Measurements from ENCODE around the gene RER1. TPM values are rescaled to one million over a fixed set of nuclear protein-coding genes. Genes with fewer than 3 reads are reported as not detected.
A peak's percentile ranks its signal among the peaks of the same experiment; 100 is the strongest.

Gene RER1
- total RNA-seq, 1 experiment from 2014 or later, result 141 TPM

DNA sequence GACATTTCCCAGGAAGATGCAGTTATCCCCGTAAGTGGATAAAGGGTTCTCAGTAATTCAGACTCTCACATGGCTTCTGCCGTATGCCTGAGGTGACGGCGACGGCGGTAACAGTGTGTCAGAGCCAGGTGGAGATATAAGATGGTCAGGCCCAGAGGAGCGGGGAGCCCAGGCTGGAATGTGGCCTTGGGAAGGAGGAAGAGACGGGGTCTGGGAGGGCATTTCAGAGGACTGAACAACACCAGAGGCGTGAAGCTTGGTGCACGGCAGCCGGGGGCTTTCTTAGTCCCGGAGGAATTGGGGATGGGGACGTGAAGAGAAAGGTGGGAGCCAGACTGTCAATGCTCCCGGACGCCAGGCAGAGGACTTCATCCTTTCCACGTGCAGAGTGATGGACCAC is 1.0 kb downstream of the RER1 start:
- no peaks in the 10 kb centered on the region; the same call in 1 of the 2 replicates for H3K36me3 ChIP-seq (ENCODE audit: control insufficient read depth, insufficient read depth, low read length)

DNA sequence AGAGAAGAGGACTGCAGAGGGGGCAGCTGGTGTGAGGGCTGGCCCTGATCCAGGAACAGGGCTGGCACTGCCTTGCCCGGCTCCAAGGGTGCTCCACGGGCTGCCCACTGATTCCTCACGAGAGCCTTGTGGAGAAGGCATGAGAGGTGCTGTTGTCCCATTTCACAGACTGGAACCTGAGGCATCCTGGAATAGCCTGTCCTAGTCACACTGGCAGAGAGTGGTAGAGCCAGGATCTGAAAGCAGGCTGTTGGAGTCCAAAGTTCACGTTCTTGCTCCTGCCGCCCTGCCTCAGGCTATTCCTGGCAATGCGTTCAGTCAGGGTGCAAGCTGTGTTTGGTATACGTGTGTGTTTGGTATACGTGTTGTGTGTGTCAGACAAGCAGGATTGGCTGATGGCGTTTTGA is 1.8 kb downstream of the RER1 start:
- H3K4me3 Mint-ChIP-seq (ENCODE audit: unreplicated experiment), result peak overlapping the region; percentile 77
- TF ChIP-seq, protein P1, sequence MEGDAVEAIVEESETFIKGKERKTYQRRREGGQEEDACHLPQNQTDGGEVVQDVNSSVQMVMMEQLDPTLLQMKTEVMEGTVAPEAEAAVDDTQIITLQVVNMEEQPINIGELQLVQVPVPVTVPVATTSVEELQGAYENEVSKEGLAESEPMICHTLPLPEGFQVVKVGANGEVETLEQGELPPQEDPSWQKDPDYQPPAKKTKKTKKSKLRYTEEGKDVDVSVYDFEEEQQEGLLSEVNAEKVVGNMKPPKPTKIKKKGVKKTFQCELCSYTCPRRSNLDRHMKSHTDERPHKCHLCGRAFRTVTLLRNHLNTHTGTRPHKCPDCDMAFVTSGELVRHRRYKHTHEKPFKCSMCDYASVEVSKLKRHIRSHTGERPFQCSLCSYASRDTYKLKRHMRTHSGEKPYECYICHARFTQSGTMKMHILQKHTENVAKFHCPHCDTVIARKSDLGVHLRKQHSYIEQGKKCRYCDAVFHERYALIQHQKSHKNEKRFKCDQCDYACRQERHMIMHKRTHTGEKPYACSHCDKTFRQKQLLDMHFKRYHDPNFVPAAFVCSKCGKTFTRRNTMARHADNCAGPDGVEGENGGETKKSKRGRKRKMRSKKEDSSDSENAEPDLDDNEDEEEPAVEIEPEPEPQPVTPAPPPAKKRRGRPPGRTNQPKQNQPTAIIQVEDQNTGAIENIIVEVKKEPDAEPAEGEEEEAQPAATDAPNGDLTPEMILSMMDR (IDR thresholded peaks at IDR 0.05; ENCODE audit: insufficient read depth in 1 of 2, low read depth in 1 of 2, low read length in 1 of 2, severe bottlenecking in 1 of 2, unreplicated experiment in 1 of 2), result no peak
- no TSS peak for BruUV-seq (replicated peaks)
- peak overlapping the region; percentile 79 for H3K27ac Mint-ChIP-seq (ENCODE audit: unreplicated experiment)
- Histone ChIP-seq H3K27me3 (replicated peaks; ENCODE audit: control insufficient read depth, insufficient read depth, low read length) (no peaks in the 10 kb centered on the region), H3K36me3 (ENCODE audit: control insufficient read depth, insufficient read depth, low read length) (no peaks in the 10 kb centered on the region; the same call in 1 of the 2 replicates), H3K4me1 (peaks cover 11% of the 10 kb centered on the region; the same call in 1 of the 2 replicates), H3K9me3 (no peaks in the 10 kb centered on the region), H3K4me3 (ENCODE audit: low read depth, low read length) (no peak overlapping the region)
- intact Hi-C loops (cut with micrococcal nuclease; ENCODE audit: unreplicated experiment), result no loop called here
- ChIA-PET POLR2A (no interaction called here), CTCF (no interaction called here)
- H3K4me1 Mint-ChIP-seq (ENCODE audit: low read depth, unreplicated experiment), result peaks cover 10% of the 10 kb centered on the region
- peaks cover 41% of the 10 kb centered on the region for H3K36me3 Mint-ChIP-seq (ENCODE audit: insufficient read depth, unreplicated experiment)
- no peaks in the 10 kb centered on the region for H3K9me3 Mint-ChIP-seq (ENCODE audit: unreplicated experiment)
- no peak for DNase-seq
- H3K27me3 Mint-ChIP-seq (ENCODE audit: insufficient read depth, unreplicated experiment), result no peaks in the 10 kb centered on the region

More for the DNA sequence above, 1.0 kb downstream of the RER1 start:
- no TSS peak for BruUV-seq (replicated peaks)
- no peaks in the 10 kb centered on the region for H3K27me3 Mint-ChIP-seq (ENCODE audit: insufficient read depth, unreplicated experiment)
- TF ChIP-seq, protein P1 (IDR thresholded peaks at IDR 0.05; ENCODE audit: insufficient read depth in 1 of 2, low read depth in 1 of 2, low read length in 1 of 2, severe bottlenecking in 1 of 2, unreplicated experiment in 1 of 2), result no peak
- intact Hi-C loops (cut with micrococcal nuclease; ENCODE audit: unreplicated experiment), result no loop called here
- H3K9me3 Mint-ChIP-seq (ENCODE audit: unreplicated experiment), result no peaks in the 10 kb centered on the region
- H3K4me1 ChIP-seq, result peaks cover 11% of the 10 kb centered on the region; the same call in 1 of the 2 replicates
- H3K9me3 ChIP-seq, result no peaks in the 10 kb centered on the region
- peak overlapping the region; percentile 79 for H3K27ac Mint-ChIP-seq (ENCODE audit: unreplicated experiment)
- H3K4me1 Mint-ChIP-seq (ENCODE audit: low read depth, unreplicated experiment), result peaks cover 10% of the 10 kb centered on the region
- ChIA-PET POLR2A (no interaction called here), CTCF (no interaction called here)
- H3K4me3 Mint-ChIP-seq (ENCODE audit: unreplicated experiment), result peak overlapping the region; percentile 77
- H3K4me3 ChIP-seq (ENCODE audit: low read depth, low read length), result peak overlapping the region; percentile 93
- no peaks in the 10 kb centered on the region for H3K27me3 ChIP-seq (replicated peaks; ENCODE audit: control insufficient read depth, insufficient read depth, low read length)
- peaks cover 41% of the 10 kb centered on the region for H3K36me3 Mint-ChIP-seq (ENCODE audit: insufficient read depth, unreplicated experiment)
- DNase-seq, result no peak

DNA sequence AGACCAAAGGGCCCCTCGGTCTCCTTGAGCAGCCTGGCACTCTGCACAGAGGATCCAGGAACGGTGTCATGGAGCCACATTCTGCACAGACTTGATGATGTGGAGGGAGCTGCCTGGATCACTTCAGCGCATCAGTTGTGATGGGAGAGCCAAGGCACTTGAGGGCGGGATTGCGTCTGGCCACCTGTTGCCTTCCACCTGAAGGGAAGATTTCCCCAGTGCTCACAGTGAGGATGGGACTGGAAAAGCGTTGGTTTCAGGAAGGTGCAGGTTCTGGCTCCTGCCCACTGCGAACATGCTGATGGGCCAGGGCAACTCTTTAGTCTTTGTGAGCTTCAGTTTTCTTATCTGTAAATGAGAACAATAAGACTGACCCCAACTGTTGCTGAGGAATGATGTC is 2.6 kb downstream of the RER1 start:
- intact Hi-C loops (cut with micrococcal nuclease; ENCODE audit: unreplicated experiment), result no loop called here
- Mint-ChIP-seq H3K4me3 (ENCODE audit: unreplicated experiment) (no peak overlapping the region), H3K4me1 (ENCODE audit: low read depth, unreplicated experiment) (peaks cover 10% of the 10 kb centered on the region), H3K27me3 (ENCODE audit: insufficient read depth, unreplicated experiment) (no peaks in the 10 kb centered on the region), H3K9me3 (ENCODE audit: unreplicated experiment) (no peaks in the 10 kb centered on the region), H3K36me3 (ENCODE audit: insufficient read depth, unreplicated experiment) (peaks cover 47% of the 10 kb centered on the region), H3K27ac (ENCODE audit: unreplicated experiment) (no peak overlapping the region)
- H3K27me3 ChIP-seq (replicated peaks; ENCODE audit: control insufficient read depth, insufficient read depth, low read length), result no peaks in the 10 kb centered on the region
- H3K9me3 ChIP-seq, result no peaks in the 10 kb centered on the region
- H3K4me1 ChIP-seq, result peaks cover 11% of the 10 kb centered on the region; the same call in 1 of the 2 replicates
- POLR2A ChIA-PET, result no interaction called here
- no peak for DNase-seq
- TF ChIP-seq, protein P1 (IDR thresholded peaks at IDR 0.05; ENCODE audit: insufficient read depth in 1 of 2, low read depth in 1 of 2, low read length in 1 of 2, severe bottlenecking in 1 of 2, unreplicated experiment in 1 of 2), result no peak
- H3K4me3 ChIP-seq (ENCODE audit: low read depth, low read length), result no peak overlapping the region
- CTCF ChIA-PET, result no interaction called here
- no peaks in the 10 kb centered on the region; the same call in 1 of the 2 replicates for H3K36me3 ChIP-seq (ENCODE audit: control insufficient read depth, insufficient read depth, low read length)
- no TSS peak for BruUV-seq (replicated peaks)

Data from Caco-2 (cell line).